Hepatic stellate cell (primary cell): Measurements from ENCODE around the gene C1QBP.
A peak's percentile ranks its signal among the peaks of the same experiment; 100 is the strongest.
"Not testable (repeated sequence)": the region's sequence is repeated elsewhere in the genome, so short reads cannot be mapped to it uniquely, and the experiment has no call there.

ENCODE experiments used
- DNase-seq: peaks from one replicate; pipeline ENCODE4 v3.0.0; 2011; ENCODE audit warnings: low spot score

C1QBP gene

GRCh38 chr17:5431949-5432556, 6.9 kb downstream of the C1QBP start:
- no peak for DNase-seq

DNA sequence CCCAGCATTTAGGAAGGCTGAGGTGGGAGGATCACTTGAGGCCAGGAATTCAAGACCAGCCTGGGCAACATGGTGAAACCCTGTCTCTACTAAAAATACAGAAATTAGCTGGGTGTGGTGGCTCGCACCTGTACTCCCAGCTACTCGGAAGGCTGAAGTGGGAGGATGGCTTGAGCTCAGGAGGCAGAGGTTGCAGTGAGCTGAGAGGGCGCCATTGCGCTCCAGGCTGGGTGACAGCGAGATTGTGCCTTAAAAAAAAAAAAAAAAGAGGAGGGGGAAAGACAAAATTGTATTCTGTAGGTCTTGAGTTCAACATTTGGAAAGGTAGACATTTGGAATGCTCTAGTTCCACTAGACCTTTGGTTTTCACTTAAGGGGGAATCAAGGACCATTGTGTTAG, 7.7 kb downstream of the C1QBP start:
- DNase-seq: not testable (repeated sequence)

DNA sequence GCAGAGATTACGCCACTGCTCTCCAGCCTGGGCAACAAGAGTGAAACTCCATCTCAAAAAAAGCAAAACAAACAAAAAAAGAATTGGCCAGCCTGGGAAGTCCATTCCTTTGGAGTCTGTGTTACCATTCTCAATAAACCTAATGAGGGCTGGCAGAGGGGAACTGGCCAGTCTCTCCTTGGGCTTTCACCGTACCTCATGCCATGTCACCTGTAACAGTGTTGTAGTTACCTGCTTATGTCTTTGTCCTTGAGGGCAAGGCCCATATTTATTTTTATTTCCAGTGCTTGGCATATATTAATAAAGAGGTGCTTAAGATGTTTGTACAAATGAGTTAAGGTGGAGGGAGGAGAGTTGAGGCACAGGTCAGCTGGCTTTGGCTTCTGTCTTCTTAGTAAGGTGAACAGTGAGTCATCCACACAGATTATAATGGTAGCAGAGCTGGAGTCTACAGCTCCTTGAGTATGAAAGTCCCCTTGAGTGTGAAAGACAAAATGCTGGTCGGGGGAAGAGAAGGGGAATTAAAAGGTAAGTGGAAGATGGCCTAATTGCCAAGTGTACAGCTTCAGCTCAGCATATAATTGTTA, 8.4 kb downstream of the C1QBP start:
- DNase-seq: no peak

DNA sequence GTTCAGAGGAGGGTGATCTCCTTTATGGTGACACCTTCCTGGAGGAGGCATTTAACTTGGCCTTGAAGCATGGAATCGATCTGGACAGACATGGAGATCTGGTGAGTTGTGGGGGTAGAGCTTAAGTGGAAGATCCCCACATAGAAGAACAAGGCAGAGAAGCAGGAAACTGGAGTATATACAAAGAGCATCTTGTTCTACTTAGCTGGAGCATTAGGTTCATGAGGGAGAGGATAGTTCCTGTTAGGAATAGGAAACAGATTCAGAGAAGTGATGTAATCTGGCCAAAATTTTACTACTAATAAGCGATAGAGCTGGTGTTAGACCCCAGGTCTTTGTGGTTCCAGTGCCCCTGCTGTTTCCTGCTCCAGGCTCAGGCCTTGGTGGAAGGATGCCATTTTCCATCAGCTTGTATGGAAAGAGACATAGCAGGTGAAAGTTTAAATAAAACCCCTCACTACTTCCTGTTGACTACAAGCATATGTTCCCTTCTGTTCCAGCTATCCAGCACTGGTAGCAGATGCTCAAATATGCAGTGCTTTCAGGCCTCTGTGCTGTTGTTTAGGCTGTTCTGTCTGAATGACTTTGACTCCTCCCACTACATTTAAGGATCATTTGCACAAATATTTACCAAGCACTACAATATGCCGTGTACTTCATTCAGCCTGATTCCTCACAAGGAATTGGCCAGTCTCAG, 9.6 kb downstream of the C1QBP start:
- DNase-seq: no peak

GRCh38 chr17:5425826-5426225, 13.1 kb downstream of the C1QBP start:
- DNase-seq: no peak

- no peak for DNase-seq
These were observed 14.0 kb downstream of the C1QBP start for GRCh38 chr17:5424909-5425308.

DNA sequence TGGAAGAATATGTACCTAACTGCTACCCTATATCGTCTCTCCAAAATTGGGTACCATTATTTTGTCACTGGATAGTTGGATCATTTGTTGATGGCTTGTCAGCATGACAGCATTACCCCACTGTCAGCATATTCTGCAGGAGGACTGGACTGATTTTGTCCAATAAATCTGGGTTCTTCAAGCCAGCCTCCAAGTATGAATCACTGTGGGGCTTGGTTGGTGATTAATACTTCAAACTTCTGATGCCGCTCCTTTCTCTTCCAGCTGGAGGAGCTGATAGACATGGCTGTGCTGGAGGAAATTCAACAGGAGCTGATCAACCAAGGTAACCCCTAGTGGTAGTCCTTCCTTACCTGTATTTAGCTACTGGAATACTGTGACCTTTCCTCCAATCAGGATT, 16.4 kb downstream of the C1QBP start:
- DNase-seq: peak; percentile 74

DNA sequence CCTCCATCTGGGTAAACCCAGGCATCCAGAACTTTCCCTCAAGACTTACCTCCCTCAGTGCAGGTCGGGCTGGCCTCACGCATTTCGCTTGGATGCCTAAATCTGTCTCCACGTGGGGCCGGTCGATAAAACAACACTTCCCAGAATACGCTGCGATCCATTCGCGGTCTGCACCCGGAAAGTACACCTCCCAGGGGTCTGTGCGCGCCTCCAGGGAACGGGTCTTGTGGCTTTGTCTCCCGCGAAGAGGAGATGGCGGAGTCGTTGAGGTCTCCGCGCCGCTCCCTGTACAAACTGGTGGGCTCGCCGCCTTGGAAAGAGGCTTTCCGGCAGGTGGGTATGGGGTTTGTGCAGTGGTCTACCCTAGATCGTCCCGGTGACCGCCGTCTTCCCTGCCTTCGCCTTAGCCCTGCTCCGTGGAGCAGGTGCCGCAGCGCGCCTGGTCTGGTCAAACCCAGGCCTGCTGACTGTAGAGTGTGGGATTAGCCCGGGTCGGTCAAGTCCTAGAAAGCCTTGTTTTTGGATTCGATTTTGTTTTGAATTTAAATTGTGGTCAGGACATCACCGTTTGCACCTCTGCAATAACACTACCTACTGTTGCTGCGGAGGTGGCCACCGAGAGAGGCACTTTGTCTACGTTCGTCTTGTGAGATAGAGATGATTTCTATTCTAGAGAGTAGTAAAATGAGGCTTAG, 18.8 kb downstream of the C1QBP start, which contains the start of gene RPAIN:
TSS of gene RPAIN (plus strand) at position 224 of the 695 bp plus-strand sequence. CDS start at position 253, 29 bp downstream.
- DNase-seq: peak; percentile 85

DNA sequence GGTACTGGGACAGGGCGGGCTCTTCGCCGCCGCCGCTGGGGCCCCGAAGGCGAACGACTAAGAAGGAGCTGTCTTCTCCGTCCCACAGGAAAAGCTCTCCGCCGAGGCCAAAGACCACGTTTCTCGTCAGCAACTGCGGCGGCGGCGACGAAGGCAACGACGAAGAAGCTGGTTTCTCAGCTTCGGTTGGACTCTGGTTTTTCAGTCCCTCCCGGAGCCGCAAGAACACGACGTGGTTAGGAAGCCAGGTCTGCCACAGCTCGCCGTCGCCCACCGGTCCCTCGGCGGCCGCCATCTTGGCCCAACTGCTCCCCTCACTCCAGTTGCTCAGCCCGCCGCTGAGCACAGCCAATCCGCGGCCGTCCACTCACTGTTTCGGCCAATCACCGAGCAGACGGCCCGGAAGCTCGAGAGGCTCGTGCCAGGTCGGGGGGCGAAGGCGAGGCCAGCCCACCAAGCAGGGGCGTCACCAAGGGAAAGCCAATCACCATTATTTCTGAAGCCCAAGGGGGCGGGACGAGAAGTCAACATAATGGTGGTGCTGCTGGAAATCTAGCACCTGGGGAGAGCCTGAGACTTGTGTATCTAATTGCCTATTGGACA, 19.5 kb downstream of the C1QBP start, which contains the start of gene NUP88:
TSS of gene NUP88 (minus strand) at position 307 of the 603 bp plus-strand sequence. CDS start at position 295, 12 bp downstream.
- peak; percentile 99 for DNase-seq

- no peak for DNase-seq
These were observed 20.0 kb downstream of the C1QBP start for GRCh38 chr17:5418858-5419355.

DNA sequence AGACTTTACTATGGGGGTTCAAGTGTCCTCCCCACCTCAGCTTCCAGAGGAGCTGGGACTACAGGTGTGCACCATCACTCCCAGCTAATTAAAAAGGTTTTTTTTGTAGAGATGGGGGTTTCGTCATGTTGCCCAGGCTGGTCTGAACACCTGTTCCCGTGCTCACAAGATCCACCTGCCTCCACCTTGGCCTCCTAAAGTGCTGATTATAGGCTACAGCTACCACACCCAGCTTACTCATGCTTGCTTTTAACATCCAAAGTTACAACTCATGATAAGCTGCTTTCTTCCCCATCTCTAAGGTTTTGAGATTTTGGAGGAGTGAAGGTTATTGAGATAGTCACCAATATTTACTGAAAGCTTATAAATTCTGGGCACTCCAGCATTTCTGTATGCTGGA, 22.1 kb downstream of the C1QBP start:
- DNase-seq: no peak

DNA sequence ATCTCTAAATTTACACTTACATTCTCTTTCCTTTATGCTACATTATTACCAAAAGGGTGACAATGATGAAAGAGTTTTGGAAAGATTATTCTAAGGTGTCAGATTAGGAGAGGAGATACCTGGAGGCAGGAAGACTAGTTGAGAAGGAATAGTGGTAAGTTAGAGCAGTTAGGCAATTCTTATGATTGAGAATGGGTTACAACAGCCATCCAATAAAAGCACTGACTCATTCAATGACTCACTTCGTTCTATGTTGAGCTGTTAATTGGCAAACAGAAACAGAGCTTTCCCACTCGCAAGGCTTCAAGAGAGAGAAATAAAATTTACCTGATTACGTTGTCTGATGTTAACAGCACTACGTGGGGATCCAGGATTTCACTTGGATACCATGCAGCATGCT, 25.3 kb downstream of the C1QBP start:
- DNase-seq: no peak

DNA sequence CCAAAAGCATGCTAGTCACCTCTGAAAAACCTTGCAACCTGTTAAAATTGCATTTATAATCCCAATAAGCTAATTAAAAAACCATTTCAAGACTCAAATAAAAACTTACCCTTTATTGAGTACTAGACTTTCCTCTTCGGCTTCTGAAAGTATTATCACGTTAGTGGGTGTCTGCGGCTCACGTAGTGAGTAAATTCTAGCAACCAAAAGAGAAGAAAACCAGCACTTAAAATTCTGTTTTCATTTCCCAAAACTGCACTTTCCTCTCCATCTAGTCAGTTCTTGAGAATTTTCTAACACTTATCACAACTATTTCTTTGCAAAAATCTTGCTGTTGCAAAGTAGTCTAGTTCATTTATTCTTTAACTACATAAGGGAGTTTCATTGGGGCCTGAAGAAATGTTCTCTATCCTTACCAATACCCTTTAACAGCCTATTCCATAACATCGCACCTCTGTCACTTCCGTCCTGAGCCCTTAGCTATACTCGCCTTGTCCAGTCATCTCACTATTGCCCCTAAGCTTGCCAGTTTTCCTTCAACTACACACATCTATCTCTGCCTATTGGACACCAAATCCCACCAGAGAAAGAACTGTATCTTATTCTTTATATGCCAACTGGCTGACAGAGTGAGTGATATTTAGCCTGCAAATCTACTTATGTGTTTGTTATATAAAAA, 28.2 kb downstream of the C1QBP start:
- no peak for DNase-seq

DNA sequence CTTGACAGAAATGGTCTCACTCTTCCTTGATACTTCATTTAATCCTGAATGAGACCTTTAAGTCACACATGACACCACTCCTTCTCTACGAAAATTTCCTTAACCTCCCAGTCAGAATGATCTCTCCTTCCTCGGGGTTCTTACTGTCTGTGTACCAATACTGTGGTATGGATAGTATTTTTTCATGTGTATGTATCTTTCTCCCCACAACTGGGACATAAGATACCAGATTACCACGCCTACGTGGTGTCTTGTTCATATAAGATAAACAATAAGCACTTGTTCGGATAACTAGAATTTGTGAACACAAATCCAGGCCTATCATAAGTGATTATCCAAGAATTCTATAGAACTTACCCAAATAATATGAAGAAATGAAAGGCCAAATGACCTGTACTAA, 30.8 kb downstream of the C1QBP start:
- no peak for DNase-seq

GRCh38 chr17:5405400-5405799, 33.6 kb downstream of the C1QBP start:
- no peak for DNase-seq

DNA sequence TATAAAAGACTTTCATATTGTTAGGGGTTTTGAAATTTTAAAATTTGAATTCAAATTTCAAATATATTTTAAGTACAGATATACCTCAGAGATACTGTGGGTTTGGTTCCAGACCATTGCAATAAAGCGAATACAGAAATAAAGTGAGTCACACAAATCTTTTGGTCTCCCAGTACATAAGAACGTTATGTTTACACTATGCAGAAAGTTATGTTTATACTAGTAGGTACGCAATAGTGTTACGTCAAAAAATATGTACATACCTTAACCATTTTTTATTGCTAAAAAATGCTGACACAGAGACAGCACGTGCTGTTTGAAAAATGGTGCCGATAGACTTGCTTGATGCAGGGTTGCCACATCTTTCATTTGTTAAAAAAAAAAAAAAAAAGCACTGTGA, 39.2 kb downstream of the C1QBP start:
- DNase-seq: no peak

DNA sequence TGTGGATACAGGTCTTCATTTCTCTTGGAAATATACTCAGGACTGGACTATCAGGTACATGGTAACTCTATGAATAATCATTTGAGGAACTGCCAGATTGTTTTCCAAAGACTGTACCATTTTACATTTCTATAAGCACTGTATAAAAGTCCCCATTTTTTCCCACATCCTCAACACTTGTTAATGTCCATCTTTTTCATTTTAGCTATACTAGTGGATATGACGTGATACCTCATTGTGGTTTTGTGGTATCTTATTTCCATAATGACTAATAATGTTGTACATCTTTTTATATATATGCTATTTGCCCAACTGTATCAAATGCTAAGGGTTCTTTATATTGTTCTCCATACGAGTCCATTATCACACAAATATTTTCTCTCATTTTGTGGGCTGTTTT, 42.3 kb downstream of the C1QBP start:
- DNase-seq: no peak

- no peak for DNase-seq
These were observed 47.3 kb downstream of the C1QBP start for GRCh38 chr17:5391678-5392077.
